Measurements from ENCODE around the gene XXYLT1.

XXYLT1 gene

DNA sequence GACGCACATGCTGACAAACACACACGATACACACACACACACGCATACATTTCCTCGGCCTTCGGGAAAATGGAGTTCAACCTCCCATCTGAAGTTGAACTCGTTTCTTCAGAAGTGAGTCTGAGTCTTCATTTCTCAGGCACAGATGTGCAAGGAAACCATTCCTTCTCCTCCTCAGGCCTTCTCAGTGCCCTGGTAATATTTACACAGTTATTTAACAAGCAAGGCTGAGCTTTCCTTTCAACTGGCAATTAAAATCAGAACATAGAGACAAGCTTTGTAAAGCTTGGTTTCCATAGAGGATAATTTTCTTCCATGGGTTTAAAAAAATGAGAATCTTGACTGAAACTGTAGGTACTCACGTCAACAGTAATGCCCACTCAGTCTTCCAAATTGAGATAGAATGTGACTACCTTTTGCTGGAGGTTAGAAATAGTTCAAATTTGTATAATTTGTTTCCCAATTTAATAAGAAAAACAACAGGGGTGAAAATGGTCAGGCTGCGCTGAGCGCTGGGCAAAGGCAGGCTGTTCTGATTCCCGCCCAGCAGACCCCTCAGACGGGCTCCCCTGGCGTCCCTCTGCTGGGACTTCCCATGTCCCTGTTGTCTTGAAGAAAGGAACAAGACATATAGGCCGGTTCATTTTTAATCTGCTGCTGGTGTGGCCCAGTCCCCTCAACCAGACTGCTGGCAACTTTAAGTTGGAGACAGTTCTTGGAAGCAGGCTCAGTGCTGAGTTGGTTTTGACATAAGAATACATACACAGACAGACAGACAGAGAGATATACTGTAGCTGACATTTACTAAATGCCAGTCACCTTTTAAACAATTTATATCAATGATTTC lies 174.3 kb downstream of the XXYLT1 start:
- no peak for DNase-seq (ENCODE audit: low read depth, low spot score)

DNA sequence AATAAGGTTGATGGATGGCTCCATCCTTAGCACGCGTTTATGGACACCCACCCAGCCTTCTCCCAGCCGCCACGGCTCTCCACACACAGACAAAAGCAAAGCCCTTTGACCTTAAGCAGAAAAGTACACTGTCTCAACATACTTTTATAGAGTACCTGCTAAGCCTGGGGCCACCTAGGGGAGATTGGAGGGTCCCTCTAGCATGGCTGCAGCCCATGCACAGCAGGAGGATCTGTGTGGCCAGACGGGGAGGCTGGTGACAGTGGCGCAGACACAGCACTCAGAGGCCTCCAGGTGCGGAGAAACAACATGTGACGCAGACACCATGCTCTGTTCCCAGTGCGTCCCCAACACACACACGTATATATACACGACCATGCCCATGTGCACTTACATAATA lies 174.9 kb downstream of the XXYLT1 start:
- DNase-seq (ENCODE audit: low read depth, low spot score): no peak

DNA sequence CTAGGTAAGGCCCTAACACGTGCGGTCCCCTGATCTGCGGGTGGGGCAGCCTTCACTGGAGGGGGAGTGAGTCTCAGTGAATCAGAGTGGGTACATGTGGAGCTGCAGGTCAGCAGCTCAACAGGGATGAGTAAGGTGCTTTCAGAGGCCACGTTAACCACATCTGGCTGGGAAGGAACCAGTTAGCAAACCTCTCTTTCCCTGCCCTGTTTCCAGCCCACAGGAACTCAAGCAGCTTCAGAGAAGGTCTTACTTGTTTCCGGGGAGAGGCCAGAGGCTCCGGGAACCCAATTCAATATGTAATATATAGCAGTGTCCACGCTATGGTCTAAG lies 175.3 kb downstream of the XXYLT1 start:
- DNase-seq (ENCODE audit: low read depth, low spot score): no peak

DNA sequence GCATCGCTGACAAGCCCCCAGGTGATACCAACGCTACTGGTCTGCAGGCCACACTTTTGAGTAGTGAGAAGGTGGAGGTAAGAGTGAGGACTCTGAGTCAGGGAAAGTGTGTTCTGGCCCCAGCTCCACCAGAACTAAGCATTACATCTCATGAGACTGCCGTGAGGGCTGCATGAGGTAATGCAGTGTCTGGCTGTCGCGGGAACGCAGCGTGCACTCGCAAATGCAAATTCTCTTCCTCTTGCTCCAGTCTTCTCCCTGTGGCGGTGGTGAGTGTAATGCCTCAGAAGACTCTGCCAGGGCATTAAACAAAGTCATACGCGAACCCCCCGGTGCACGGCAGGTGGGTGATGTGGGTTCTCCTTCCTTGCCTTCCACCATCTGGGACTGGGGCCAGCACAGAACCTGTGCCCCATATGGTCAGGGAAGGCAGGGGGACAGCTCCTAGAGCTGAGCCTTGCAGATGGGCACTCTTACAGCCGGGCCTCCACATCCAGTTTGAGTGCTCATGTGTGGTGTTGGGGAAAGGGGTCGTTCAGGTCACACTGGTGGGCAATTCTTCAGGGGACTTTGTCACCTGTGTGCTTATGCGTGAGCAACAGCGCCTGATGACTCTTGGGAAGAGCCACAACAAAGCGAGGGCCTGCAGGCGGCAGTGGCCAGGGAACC lies 175.8 kb downstream of the XXYLT1 start:
- peak; percentile 53 for DNase-seq (ENCODE audit: low read depth, low spot score)

DNA sequence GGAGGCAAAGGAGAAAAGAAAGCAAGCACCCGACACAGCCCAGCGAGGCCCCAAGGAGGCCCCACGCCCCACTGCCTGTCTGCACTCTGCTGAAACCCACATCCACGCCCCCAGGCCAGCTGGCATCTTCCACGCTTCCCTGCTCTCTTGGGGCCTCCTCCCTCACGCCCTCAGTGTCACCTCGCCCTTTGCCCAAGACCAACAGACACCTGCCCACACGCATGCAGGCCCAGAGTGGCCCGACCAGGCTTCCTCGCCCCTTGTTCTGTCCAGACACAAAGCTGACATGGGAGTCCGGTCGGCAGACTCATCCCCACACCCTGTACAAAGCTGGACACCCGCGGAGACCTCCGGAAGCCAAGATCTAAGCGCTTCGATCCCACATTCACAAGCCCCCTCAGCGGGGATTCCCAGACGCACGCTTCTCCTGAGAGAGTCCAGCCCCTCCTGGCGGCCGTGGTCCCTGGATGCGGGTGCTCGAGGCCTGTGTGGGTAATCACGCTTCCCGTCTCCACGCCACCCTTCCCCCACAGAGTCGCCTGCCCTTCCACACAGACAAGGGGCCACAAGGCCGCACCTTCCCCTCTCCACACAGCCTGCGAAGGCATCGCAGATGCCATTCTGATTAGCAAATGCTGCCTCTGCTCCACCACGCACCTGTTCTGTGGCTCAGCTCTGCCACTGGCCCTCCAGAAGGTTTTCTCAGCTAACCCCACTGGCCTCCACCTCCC lies 176.6 kb downstream of the XXYLT1 start:
- no peak for DNase-seq (ENCODE audit: low read depth, low spot score)

DNA sequence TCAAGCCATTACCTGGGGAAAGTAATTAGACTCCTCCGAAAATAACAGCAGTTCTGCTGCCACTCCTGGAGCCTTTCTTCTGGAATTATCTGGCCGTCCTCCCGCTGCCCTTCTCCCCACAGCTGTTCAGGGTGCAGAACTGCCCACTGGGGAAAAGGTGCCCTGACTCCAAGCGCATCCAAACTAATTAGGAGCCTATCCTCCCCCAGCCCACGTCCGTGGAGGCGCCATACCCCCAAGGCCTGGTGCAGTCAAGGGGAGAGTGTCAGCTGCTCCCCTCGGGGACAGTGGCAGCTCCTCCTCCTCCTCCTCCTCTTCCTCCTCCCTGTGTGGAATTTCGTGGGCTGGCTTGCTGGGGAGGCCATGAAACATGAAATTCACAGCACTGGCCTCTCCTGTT lies 177.2 kb downstream of the XXYLT1 start:
- no peak for DNase-seq (ENCODE audit: low read depth, low spot score)

DNA sequence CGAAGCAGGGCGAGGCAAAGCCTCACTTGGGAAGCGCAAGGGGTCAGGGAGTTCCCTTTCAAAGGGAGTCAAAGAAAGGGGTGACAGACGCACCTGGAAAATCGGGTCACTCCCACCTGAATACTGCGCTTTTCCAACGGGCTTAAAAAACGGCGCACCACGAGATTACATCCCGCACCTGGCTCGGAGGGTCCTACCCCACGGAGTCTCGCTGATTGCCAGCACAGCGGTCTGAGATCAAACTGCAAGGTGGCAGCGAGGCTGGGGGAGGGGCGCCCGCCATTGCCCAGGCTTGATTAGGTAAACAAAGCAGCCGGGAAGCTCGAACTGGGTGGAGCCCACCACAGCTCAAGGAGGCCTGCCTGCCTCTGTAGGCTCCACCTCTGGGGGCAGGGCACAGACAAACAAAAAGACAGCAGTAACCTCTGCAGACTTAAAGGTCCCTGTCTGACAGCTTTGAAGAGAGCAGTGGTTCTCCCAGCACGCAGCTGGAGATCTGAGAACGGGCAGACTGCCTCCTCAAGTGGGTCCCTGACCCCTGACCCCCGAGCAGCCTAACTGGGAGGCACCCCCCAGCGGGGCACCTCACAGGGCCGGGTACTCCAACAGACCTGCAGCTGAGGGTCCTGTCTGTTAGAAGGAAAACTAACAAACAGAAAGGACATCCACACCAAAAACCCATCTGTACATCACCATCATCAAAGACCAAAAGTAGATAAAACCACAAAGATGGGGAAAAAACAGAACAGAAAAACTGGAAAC lies 182.9 kb downstream of the XXYLT1 start:
- peak; percentile 56 for DNase-seq (ENCODE audit: low read depth, low spot score)

DNA sequence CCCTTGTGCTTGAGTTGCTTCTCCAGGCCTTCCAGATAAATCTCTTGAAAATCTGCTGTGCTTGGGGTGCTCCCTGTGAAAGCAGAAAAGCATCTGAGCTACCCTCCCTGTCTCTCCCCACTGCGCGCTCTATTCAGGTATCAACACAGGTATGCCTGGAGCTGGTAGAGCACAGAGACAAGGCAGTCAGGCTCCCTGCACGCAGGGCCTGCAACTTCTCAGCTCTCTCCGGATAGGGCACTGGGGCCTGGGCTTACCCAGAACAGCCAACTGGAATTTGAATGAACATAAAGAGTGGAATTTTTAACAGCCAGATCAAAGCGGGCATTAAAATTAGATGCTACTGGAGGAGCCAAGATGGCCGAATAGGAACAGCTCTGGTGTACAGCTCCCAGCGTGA lies 183.6 kb downstream of the XXYLT1 start:
- peak; percentile 50 for DNase-seq (ENCODE audit: low read depth, low spot score)

DNA sequence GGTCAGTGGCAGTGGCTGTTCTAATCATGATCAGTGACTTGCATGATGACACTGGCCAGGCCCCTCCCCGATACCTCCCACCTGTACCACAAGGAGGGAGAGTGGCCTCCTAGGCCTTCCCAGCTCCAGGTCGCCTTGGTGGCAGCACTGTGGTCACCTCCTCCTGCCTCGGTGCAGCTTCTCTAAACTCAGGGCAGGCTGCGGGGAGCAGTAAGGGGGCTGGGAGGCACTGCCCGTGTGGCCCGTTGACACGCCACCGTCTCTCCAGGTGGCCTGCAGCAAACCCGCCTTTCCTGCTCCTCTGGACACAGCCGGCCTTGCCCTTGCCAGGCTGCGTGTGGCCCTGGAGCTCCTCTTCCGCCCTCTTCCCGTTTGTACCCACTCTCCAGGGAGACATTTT lies 184.1 kb downstream of the XXYLT1 start:
- DNase-seq (ENCODE audit: low read depth, low spot score): no peak

DNA sequence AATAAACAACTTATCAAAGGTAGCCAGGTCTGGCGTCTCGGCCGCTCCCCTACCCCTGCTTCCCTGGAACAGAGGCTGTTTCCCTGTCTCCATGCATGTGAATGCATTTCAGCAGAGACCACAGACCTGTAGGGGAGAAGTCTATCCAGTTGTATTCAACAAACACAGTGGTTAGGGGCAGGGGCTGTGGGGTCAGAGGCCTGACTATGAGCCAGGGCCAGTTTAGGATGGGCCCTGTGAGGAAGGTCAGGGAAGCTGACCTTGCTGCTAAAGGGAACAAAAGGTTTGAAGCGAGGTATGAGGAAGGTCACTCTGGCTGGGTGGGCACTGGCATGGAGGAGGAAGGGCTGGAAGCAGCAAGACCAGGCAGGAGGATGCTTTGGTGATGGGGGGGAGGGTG lies 184.6 kb downstream of the XXYLT1 start:
- no peak for DNase-seq (ENCODE audit: low read depth, low spot score)

DNA sequence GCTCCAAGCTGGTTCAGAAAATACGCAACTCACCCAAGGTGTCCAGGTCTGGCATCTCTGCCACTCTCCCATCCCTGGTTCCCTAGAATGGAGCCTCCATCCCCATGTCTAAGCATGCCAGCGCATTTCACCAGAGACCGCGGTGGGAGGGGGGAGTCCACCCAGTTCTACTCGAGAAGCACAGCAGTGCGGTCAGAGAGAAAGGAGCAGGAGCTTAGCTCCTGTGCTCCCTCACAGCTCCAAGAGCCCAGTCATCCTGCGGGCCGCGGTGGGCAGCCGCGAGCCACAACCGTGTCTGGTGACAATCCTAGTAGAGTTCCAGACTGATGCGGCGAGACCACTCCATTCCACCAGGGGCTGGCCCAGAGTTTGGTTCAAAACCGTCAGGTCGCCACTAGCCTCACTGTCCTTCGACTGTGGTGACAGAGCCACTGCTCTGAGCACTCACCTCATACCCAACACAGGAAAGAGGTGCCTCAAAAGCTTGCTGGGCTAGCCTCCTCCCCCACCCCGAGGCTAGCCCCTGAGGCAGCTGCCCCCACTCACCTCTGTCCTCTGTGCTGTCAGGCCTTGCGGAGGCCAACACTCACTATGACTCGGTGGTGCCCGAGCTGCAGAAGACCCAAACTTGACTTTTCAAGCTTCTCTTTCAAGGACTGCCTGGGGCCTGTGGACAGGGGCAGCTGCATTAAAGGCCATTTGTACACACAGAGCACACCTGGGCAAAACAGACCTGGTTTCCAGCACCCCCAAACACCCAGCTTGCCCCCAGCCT lies 185.4 kb downstream of the XXYLT1 start:
- DNase-seq (ENCODE audit: low read depth, low spot score): no peak

DNA sequence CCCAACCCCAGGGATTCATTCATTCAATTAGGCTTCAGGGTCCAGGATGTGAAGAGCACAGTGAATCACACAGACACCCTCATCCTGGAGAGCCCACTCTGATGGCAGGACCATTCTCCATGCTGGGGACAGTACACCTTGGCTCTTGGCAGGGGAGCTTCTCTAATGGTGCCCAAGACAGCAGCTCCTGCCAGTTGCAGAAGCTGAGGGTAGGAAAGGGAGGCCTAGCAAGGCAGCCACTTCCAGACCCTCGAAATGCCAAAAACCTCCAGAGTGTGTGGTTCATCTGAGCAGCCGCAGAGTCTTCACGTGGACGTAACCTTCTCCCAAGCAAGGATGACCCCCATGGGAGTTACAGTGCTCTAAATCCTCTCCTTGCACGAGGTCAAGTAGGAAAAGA lies 186.2 kb downstream of the XXYLT1 start:
- DNase-seq (ENCODE audit: low read depth, low spot score): no peak

DNA sequence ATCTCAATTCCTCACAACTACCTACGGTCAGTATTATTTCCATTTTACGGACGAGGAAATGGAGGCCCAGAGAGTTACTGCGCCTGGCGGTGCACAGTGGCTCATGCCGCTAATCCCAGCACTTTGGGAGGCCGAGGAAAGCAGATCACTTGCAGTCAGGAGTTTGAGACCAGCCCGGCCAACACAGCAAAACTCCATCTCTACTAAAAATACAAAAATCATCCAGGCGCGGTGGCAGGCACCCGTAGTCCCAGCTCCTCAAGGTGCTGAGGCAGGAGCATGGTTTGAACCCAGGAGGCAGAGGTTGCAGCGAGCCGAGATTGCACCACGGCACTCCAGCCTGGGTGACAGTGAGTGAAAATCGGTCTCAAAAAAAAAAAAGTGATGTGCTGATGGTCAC lies 187.3 kb downstream of the XXYLT1 start:
- DNase-seq (ENCODE audit: low read depth, low spot score): no peak

DNA sequence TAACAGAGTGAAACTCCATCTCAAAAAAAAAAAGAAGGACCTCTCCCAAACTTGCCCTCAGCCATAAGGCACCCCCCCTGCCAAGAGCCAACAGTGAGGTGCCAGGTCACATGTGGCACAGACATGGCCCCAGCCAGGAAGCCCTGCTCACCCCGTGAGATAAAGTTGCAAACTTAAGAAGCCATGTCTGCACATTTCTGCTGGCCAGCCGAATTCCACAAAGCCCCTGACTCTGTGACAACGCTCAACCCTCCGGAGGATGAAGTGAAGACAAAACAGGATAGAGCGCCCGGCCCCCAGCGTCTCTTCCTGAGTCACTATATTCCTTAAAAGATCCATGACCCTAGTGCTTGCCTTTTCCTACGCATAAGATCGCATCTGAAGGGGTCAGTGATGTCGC lies 188.1 kb downstream of the XXYLT1 start:
- DNase-seq (ENCODE audit: low read depth, low spot score): no peak

DNA sequence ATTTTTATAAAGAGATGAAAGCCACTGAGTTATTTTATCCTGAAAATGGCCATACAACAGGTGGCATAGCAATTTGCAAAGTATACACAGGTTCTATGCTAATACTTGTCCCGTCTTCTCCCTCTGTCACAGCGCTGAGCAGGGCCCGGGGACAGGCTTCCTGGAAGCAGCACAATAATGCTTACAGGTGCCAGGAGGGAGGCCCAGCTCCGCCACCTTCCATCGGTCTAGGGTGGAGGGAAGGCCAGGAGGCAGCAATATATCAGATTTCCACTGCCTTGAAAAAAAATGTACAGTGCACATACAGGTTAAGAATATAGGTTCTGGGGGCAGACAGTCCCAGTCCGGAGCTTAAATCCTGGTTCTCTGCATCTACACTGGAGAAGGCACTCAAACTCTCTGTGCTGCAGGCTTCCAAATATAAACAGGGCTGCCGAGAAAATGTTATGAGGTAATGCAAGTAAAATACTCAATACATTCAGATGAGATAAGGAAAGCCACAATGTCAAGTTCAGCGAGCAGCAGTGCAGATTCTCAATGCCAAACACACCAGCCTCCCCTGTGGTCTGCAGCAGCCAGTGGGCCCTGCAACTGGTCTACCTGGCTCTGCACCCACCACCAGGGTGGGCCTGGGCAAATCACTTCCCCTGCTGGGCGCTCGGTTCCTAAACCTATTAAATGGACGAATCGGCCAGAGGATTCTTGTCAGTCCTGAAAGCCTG lies 189.6 kb downstream of the XXYLT1 start:
- no peak for DNase-seq (ENCODE audit: low read depth, low spot score)

DNA sequence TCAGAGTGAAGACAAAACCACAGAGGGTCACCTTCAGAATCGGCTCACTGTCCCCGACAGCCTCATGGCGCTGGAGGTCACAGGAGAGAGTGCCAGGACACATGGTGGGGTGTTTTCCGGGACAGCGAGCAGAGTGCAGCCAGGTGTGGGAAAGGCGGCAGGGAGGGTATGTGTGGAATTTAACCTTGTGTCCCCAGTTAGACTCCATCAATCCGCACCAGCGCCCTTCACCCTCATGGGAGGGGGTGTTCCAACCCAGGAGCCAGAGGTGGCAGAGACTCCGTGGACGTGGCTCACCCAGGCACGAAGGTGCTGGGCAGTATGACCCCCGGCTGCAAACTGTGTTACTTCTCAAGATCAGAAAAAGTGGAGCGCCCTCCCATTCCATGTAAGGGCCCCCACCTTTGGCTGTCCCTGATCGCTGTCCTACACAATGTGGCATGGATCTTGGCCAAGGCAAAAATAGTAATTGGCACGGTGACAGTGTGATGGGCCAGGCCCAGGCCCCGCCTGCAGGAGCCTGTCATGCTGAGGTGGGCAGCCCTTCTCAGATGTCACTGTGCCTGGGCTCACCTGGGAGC lies 190.3 kb downstream of the XXYLT1 start:
- no peak for DNase-seq (ENCODE audit: low read depth, low spot score)

DNA sequence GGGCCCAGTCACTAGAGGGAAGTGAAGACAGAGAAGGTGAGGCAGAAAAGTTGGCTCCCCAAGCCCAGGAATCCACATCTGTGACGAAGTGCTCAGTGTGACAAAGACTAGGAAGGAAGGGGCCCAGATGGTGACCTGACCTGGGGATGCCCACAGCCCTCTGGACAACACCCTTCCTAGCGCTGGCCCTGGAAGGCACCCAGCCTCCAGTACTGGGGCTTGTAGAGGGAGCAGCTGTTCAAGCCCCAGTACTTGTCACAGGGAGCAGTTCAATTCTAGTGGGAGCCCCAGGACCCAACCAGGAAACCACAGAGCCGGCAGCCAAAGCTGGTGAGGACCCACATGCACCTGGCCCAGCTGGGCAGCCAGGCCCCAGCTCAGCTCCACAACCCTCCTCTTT lies 190.8 kb downstream of the XXYLT1 start:
- DNase-seq (ENCODE audit: low read depth, low spot score): no peak

DNA sequence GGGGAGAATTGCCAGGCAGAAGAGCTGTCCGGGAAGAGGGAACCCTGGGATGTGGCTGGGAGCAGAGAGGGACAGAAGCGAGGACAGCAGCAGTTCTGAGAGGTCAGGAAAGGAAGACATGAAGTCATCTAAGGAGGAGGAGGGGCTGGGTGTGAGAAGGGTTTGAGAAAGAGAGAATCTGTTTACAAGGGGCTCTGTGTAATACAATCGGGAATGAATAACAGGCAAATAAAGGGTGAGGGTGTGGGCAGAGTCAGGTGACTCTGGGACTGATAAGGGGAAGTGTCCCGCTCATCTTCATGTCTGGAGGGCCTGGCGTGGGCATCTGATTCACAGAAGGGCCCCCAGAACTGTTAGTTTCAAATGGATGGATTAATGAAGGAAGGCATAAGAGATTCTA lies 191.3 kb downstream of the XXYLT1 start:
- DNase-seq (ENCODE audit: low read depth, low spot score): no peak

DNA sequence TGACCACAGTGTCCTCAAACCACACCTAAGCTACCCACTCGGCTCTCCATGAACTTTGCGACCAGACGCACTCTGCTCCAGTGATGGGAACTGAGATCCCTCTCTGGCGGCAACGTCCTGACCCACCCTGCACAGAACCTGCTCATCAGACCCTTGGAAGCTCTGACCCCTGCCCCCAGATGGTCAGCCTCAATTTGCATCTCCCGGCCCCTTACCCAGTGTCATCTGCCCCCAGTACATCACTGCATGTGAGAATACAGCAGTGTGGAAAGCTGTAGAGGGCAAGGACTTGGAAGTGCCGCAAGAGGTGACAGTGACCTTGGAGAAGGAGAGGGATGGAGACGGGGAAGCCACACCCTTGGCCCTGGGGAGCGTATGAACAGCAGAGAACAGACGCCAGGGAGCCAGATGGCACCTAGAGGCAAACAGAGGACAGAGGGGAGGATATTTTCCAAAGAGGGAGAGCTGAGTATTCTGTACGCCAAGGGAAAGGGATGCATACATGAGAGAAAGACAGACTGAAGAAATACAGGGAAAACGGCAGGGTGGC lies 192.0 kb downstream of the XXYLT1 start:
- DNase-seq (ENCODE audit: low read depth, low spot score): no peak

All from ELF-1 (cell line).